Measurements from ENCODE around the gene BPIFB3. TPM values are rescaled to one million over a fixed set of nuclear protein-coding genes. Genes with fewer than 3 reads are reported as not detected.

Gene BPIFB3
- total RNA-seq, 1 experiment from 2014 or later = not detected

GRCh38 chr20:33061658-33062028, 7.9 kb downstream of the BPIFB3 start:
- Histone ChIP-seq H3K4me1 (no peaks in the 10 kb centered on the region), H3K36me3 (ENCODE audit: control insufficient read depth, insufficient read depth, low read length) (no peaks in the 10 kb centered on the region), H3K27me3 (replicated peaks; ENCODE audit: control insufficient read depth, insufficient read depth, low read length) (no peaks in the 10 kb centered on the region; the same call in 1 of the 2 replicates), H3K4me3 (ENCODE audit: low read depth, low read length) (no peak overlapping the region), H3K9me3 (no peaks in the 10 kb centered on the region)
- BruUV-seq (replicated peaks) = no TSS peak
- Mint-ChIP-seq H3K9me3 (ENCODE audit: unreplicated experiment) (no peaks in the 10 kb centered on the region), H3K27me3 (ENCODE audit: insufficient read depth, unreplicated experiment) (peaks cover 16% of the 10 kb centered on the region), H3K36me3 (ENCODE audit: insufficient read depth, unreplicated experiment) (no peaks in the 10 kb centered on the region), H3K4me3 (ENCODE audit: unreplicated experiment) (no peak overlapping the region), H3K27ac (ENCODE audit: unreplicated experiment) (no peak overlapping the region), H3K4me1 (ENCODE audit: low read depth, unreplicated experiment) (no peaks in the 10 kb centered on the region)
- DNase-seq = no peak
- ChIA-PET POLR2A (no interaction called here), CTCF (interaction anchor here (1.5 kb wide), 1 partner anchor 10 kb away, joined by 4 read pairs; no protein-coding TSS in a partner anchor)
- intact Hi-C loops (cut with micrococcal nuclease; ENCODE audit: unreplicated experiment) = no loop called here
- TF ChIP-seq CTCF (IDR thresholded peaks at IDR 0.05; ENCODE audit: insufficient read depth in 1 of 2, low read depth in 1 of 2, low read length in 1 of 2, severe bottlenecking in 1 of 2, unreplicated experiment in 1 of 2) = no peak

- ChIA-PET CTCF (interaction anchor here (1.5 kb wide), 1 partner anchor 9 kb away, joined by 4 read pairs; no protein-coding TSS in a partner anchor), POLR2A (no interaction called here)
- intact Hi-C loops (cut with micrococcal nuclease; ENCODE audit: unreplicated experiment) = no loop called here
- H3K4me3 ChIP-seq (ENCODE audit: low read depth, low read length) = no peak overlapping the region
- Mint-ChIP-seq H3K27ac (ENCODE audit: unreplicated experiment) (no peak overlapping the region), H3K4me3 (ENCODE audit: unreplicated experiment) (no peak overlapping the region), H3K27me3 (ENCODE audit: insufficient read depth, unreplicated experiment) (peaks cover 19% of the 10 kb centered on the region), H3K9me3 (ENCODE audit: unreplicated experiment) (no peaks in the 10 kb centered on the region), H3K4me1 (ENCODE audit: low read depth, unreplicated experiment) (no peaks in the 10 kb centered on the region), H3K36me3 (ENCODE audit: insufficient read depth, unreplicated experiment) (no peaks in the 10 kb centered on the region)
- no peak for DNase-seq
- TF ChIP-seq CTCF (IDR thresholded peaks at IDR 0.05; ENCODE audit: insufficient read depth in 1 of 2, low read depth in 1 of 2, low read length in 1 of 2, severe bottlenecking in 1 of 2, unreplicated experiment in 1 of 2) = no peak
- H3K9me3 ChIP-seq = no peaks in the 10 kb centered on the region
- H3K36me3 ChIP-seq (ENCODE audit: control insufficient read depth, insufficient read depth, low read length) = no peaks in the 10 kb centered on the region
- no TSS peak for BruUV-seq (replicated peaks)
- H3K4me1 ChIP-seq = no peaks in the 10 kb centered on the region
- no peaks in the 10 kb centered on the region; the same call in 1 of the 2 replicates for H3K27me3 ChIP-seq (replicated peaks; ENCODE audit: control insufficient read depth, insufficient read depth, low read length)
These were observed 8.6 kb downstream of the BPIFB3 start for GRCh38 chr20:33062105-33062824.

- no peak overlapping the region for H3K4me3 Mint-ChIP-seq (ENCODE audit: unreplicated experiment)
- POLR2A ChIA-PET = no interaction called here
- H3K9me3 ChIP-seq = no peaks in the 10 kb centered on the region
- intact Hi-C loops (cut with micrococcal nuclease; ENCODE audit: unreplicated experiment) = no loop called here
- no peaks in the 10 kb centered on the region; the same call in 1 of the 2 replicates for H3K27me3 ChIP-seq (replicated peaks; ENCODE audit: control insufficient read depth, insufficient read depth, low read length)
- no TSS peak for BruUV-seq (replicated peaks)
- H3K27me3 Mint-ChIP-seq (ENCODE audit: insufficient read depth, unreplicated experiment) = peaks cover 18% of the 10 kb centered on the region
- H3K36me3 ChIP-seq (ENCODE audit: control insufficient read depth, insufficient read depth, low read length) = no peaks in the 10 kb centered on the region
- H3K4me1 Mint-ChIP-seq (ENCODE audit: low read depth, unreplicated experiment) = no peaks in the 10 kb centered on the region
- no peaks in the 10 kb centered on the region for H3K9me3 Mint-ChIP-seq (ENCODE audit: unreplicated experiment)
- H3K36me3 Mint-ChIP-seq (ENCODE audit: insufficient read depth, unreplicated experiment) = no peaks in the 10 kb centered on the region
- TF ChIP-seq CTCF (IDR thresholded peaks at IDR 0.05; ENCODE audit: insufficient read depth in 1 of 2, low read depth in 1 of 2, low read length in 1 of 2, severe bottlenecking in 1 of 2, unreplicated experiment in 1 of 2) = no peak
- H3K4me1 ChIP-seq = no peaks in the 10 kb centered on the region
- no peak for DNase-seq
- no peak overlapping the region for H3K27ac Mint-ChIP-seq (ENCODE audit: unreplicated experiment)
- no peak overlapping the region for H3K4me3 ChIP-seq (ENCODE audit: low read depth, low read length)
- CTCF ChIA-PET = interaction anchor here (1.5 kb wide), 1 partner anchor 9 kb away, joined by 4 read pairs; no protein-coding TSS in a partner anchor
These were observed 9.1 kb downstream of the BPIFB3 start for GRCh38 chr20:33062825-33063149.

All from Caco-2 (cell line).